ENCODE measurements around the gene UPK2.

Gene UPK2

DNA sequence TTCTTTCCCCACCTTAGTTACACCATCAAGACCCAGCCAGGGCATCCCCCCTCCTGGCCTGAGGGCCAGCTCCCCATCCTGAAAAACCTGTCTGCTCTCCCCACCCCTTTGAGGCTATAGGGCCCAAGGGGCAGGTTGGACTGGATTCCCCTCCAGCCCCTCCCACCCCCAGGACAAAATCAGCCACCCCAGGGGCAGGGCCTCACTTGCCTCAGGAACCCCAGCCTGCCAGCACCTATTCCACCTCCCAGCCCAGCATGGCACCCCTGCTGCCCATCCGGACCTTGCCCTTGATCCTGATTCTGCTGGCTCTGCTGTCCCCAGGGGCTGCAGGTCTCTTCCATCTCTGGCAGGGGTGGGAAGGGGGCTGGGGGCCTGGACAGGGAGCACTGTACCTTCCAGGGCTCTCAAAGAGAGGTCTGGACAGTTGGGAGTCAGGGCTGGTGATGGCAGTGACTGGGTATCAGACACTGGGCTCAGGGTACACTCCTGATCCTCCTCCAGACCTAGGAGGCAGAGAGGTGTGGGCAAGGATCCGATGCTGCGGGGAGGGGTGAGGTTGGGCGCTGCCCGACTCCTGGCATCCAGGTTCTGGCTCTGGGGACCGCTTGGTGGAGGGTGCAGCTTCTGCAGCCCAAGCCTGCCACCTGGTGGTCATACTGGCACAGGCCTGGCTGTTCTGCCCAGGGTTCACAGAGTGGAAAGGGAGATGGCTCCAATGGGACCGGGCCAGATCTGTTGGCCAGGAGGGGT is at the start of gene UPK2:
TSS of gene UPK2 (plus strand) at position 205 of the 753 bp plus-strand sequence. CDS start at position 258, 53 bp downstream.
- peak; percentile 19 to 27 for DNase-seq (ENCODE audit: low read depth in 2 of 2)

- no peak for DNase-seq (ENCODE audit: low read depth in 2 of 2)
Measured at GRCh38 chr11:118907051-118908042, 48.8 kb upstream of the UPK2 start.

DNA sequence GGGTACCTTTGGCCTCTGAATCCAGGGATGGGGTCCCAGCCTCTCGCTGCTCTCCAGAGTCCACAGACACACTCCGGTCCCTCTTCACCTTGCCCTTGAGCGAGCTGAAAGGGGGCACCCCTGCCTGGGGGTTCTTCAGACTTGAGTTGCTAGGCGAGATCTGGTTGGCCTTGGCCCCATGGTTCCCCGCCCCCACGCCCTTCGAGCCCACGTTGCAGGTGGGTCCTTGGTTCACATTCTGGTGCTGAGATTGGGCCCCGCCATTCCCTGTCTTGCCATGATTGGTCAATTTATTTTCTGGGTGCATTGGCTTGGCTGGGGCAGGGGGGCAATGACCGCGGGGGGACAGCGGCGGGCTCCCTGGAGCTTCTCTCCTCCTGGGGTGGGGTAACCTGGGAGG is 47.8 kb upstream of the UPK2 start:
- DNase-seq (ENCODE audit: low read depth in 2 of 2) = no peak

DNA sequence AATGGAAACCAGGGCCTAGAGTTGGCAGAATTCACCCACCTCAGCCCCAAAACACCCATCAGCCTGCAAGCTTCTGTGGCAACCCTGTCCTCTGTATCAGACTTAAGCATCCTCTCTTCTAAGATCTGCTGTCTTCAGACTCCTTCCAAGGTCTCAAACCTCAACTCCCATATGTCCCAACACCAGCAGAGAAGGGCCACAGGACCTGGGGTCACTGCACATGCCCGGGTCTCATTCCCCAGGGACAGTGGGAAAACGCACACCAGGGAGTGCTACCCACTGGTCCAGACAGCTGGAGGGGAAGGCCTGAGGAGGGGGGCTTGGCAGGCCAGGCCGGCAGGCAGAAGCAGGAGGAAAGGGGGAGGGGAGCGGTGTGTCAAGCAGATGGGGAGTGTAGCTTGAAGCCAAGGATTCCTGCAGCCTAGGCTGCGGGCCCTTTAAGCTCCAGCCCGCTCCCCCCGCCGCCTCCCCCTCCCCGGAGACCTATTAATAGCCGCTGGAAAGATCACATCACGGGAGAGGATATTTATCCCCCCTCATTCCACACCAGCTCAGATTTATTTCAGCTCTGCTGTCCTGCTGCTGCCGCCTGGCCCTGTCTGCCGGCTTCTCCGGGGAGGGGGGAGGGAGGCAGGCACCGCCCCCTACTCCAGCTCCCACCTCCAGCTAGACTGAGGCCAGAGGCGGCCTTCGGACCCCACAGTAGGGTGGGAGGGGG is 47.0 kb upstream of the UPK2 start:
- peak; percentile 92 to 93 for DNase-seq (ENCODE audit: low read depth in 2 of 2)

DNA sequence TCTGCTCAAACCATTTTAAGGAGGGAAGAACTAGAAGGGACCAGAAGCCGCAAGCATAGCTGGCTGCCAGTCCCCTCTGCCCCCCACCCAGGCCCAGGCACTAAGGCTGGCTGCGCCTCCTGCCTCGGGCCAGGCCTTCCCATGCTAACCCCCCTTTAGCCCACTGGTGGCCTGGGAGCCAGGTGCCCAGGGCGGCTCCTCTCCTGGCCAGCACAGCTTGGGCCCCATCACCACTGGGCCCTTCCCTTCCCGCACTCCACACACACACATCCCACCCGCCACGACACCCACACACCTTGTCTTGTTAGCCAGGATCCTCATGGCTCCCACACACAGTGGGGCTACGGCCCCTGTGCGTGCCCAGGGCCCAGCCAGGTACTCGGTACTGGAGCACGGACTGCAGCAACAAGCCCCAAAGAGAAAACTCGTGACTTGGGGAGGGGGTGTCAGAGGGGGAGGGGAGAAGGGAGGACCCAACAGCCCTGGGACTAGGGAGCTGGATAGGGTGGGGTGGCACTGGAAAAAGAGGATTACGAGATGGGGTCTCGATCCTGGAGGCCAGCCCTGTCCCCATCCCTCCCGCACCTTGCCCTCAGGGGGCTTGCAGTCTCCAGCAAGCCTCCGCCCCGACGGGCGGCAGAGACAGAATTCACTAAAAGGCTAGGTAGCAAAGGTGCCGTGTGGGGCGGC is 46.3 kb upstream of the UPK2 start:
- no peak for DNase-seq (ENCODE audit: low read depth in 2 of 2)

GRCh38 chr11:118910309-118911112 is 45.6 kb upstream of the UPK2 start:
- DNase-seq (ENCODE audit: low read depth in 2 of 2) = peak; percentile 75 to 78

DNA sequence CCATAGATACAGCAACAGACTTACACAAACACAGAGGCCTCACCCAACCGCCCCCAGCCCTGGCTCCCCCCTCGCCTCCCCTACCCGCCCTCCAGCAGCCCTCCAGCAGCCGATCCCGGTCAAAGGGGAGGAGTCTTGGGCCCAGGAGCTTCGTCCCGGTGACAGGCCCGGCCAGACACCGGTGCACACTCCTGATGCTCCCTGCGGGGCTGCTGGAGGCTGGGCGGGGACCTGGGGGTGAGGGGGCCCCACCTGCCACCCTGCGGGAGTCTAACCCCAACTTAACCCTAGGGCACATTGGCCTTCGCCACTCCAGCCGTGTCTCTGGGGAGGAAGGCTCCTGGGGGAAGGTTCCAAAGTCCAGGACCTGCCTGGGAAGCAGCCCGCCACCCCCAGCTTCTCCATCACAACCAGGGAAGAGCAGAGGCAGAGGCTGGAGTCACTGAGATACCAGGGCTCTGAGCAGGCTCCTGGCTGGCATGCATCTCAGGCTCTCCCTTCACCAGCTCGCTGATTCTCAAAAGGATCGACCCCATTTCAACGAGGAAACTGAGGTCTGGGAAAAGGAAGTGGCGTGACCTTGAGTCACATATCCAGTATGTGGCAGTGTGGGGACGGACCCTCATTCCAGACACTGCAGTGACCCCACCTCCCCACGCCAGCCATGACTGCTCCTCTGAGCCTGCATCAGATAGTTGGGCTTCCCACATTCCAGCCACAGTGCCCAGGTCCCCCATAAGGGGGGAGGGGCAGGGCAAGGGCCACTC is 44.8 kb upstream of the UPK2 start:
- DNase-seq (ENCODE audit: low read depth in 2 of 2) = no peak

GRCh38 chr11:118911880-118912741 is 44.0 kb upstream of the UPK2 start:
- DNase-seq (ENCODE audit: low read depth in 2 of 2) = peak; percentile 69 to 73

GRCh38 chr11:118912742-118913410 is 43.2 kb upstream of the UPK2 start:
- DNase-seq (ENCODE audit: low read depth in 2 of 2) = no peak

- DNase-seq (ENCODE audit: low read depth in 2 of 2) = no peak
Measured at GRCh38 chr11:118913411-118914125, 42.5 kb upstream of the UPK2 start.

- no peak for DNase-seq (ENCODE audit: low read depth in 2 of 2)
Measured at GRCh38 chr11:118914178-118914918, 41.8 kb upstream of the UPK2 start.

DNA sequence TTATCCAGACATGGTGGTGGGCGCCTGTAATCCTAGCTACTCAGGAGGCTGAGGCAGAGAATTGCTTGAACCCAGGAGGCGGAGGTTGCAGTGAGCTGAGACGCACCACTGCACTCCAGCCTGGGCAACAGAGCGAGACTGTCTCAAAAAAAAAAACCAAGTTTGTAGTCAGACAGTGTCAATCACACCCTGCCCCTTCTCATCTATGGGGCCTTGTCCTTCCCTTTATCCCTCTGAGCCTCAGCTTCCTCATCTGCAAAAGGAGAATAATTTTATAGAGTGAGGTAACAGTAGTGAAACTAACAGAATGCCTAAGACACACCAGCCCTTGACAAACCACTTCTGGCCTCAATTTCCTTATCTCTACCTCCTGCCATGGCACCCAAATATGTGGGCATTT is 41.1 kb upstream of the UPK2 start:
- DNase-seq (ENCODE audit: low read depth in 2 of 2) = no peak

DNA sequence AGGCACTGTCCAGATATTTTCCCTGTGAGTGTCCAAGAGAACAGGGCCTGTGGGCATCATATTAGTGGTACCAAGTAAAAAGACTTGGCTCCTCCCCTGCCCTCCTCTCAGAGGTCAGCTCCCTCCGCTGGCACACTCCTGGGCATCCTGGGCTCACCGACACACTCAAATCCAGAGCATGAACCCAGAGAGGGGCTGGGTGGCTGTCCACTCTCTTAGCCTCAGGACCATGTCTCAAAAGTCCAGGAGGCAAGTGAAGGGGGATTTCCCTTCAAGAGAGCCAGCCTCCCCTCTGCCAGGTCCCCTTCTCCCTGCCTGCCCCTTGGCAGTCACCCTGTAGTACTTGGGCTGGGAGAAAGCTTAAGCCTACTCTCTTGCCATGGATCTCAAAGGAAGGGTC is 40.7 kb upstream of the UPK2 start:
- DNase-seq (ENCODE audit: low read depth in 2 of 2) = no peak

- no peak for DNase-seq (ENCODE audit: low read depth in 2 of 2)
Measured at GRCh38 chr11:118915941-118916841, 39.9 kb upstream of the UPK2 start.

GRCh38 chr11:118916842-118917388 is 39.2 kb upstream of the UPK2 start:
- no peak for DNase-seq (ENCODE audit: low read depth in 2 of 2)
